Neutrophil (primary cell): ENCODE results near the gene NUDC.

ENCODE experiments used
- H3K27ac ChIP-seq: fragments of 200-600 bp; sonication (generic); 2 replicates; pipeline ENCODE4 v1.5.1; 2016; ENCODE audit warnings: mild to moderate bottlenecking, moderate library complexity
- H3K27me3 ChIP-seq: fragments of 200-600 bp; sonication (generic); 2 replicates; pipeline ENCODE4 v1.6.0; 2016; ENCODE audit warnings: mild to moderate bottlenecking
- H3K36me3 ChIP-seq: fragments of 200-600 bp; sonication (generic); 2 replicates; pipeline ENCODE4 v1.5.1; 2017
- H3K4me1 ChIP-seq, 2 experiments: fragments of 200-600 bp in 1 of 2; sonication (generic) in 1 of 2; 1 replicate in 1 of 2; 2 replicates in 1 of 2; pipeline versions ENCODE4 v1.5.1 to v1.6.1; 2013 to 2016; ENCODE audit warnings: low read depth in 1 of 2, low read length in 1 of 2, mild to moderate bottlenecking in 1 of 2, moderate library complexity in 1 of 2; ENCODE audit not compliant: control insufficient read depth in 1 of 2, insufficient read depth in 1 of 2
- H3K4me3 ChIP-seq, 2 experiments: fragments of 200-600 bp in 1 of 2; sonication (generic) in 1 of 2; 1 replicate in 1 of 2; 2 replicates in 1 of 2; pipeline ENCODE4 v1.5.1; 2013 to 2016; ENCODE audit warnings: low read depth in 1 of 2, low read length in 1 of 2, mild to moderate bottlenecking in 1 of 2, moderate library complexity in 1 of 2
- H3K9me3 ChIP-seq: fragments of 200-600 bp; sonication (generic); 2 replicates; pipeline ENCODE4 v1.5.1; 2016
- CTCF ChIP-seq: fragments of 200-600 bp; sonication (generic); IDR thresholded peaks from 2 replicates; pipeline ENCODE4 v1.5.1; 2016; ENCODE audit warnings: antibody characterized with exemption

The NUDC gene

GRCh38 chr1:26882696-26883463 lies 38.7 kb upstream of the NUDC start:
- Histone ChIP-seq H3K4me1 (no peaks in the 10 kb centered on the region), H3K27ac (no peak overlapping the region), H3K27me3 (no peaks in the 10 kb centered on the region), H3K36me3 (peaks cover 93% of the 10 kb centered on the region), H3K9me3 (no peaks in the 10 kb centered on the region), H3K4me3 (no peak overlapping the region)
- no peak for TF ChIP-seq CTCF

- Histone ChIP-seq H3K27ac (no peak overlapping the region), H3K27me3 (no peaks in the 10 kb centered on the region), H3K36me3 (peaks cover 69% of the 10 kb centered on the region), H3K4me1 (peaks cover 16 to 18% of the 10 kb centered on the region in 2 experiments), H3K9me3 (no peaks in the 10 kb centered on the region), H3K4me3 (no peak overlapping the region)
- no peak for TF ChIP-seq CTCF
Measured at GRCh38 chr1:26887125-26887524, 34.4 kb upstream of the NUDC start.

GRCh38 chr1:26888231-26888630 lies 33.3 kb upstream of the NUDC start:
- Histone ChIP-seq H3K9me3 (no peaks in the 10 kb centered on the region), H3K27ac (no peak overlapping the region), H3K4me1 (peaks cover 16 to 18% of the 10 kb centered on the region in 2 experiments), H3K4me3 (no peak overlapping the region), H3K36me3 (peaks cover 69% of the 10 kb centered on the region), H3K27me3 (no peaks in the 10 kb centered on the region)
- no peak for TF ChIP-seq CTCF

- Histone ChIP-seq H3K36me3 (peaks cover 68% of the 10 kb centered on the region), H3K9me3 (no peaks in the 10 kb centered on the region), H3K27me3 (no peaks in the 10 kb centered on the region), H3K27ac (peak within 1 kb of the TSS; percentile 92), H3K4me1 (peaks cover 16 to 18% of the 10 kb centered on the region in 2 experiments), H3K4me3 (peak within 1 kb of the TSS; percentile 82)
- TF ChIP-seq CTCF, result no peak
Measured at GRCh38 chr1:26889551-26890466, 31.7 kb upstream of the NUDC start, which contains the start of gene GPN2. GPN2 (minus strand) TSS chr1:26890283; CDS start chr1:26890096, 187 bp downstream.

- Histone ChIP-seq H3K4me3 (peak overlapping the region; percentile 82), H3K36me3 (peaks cover 67% of the 10 kb centered on the region), H3K27me3 (no peaks in the 10 kb centered on the region), H3K27ac (peak overlapping the region; percentile 92), H3K9me3 (no peaks in the 10 kb centered on the region), H3K4me1 (peaks cover 16 to 18% of the 10 kb centered on the region in 2 experiments)
- TF ChIP-seq CTCF, result no peak
Measured at GRCh38 chr1:26890467-26890796, 31.1 kb upstream of the NUDC start.
